ENCODE results near the gene ETFRF1. TPM values are rescaled to one million over a fixed set of nuclear protein-coding genes. Genes with fewer than 3 reads are reported as not detected.

Gene ETFRF1
- total RNA-seq, 1 experiment from 2014 or later, result 8.4 TPM

GRCh38 chr12:25236626-25237025 lies 41.6 kb downstream of the ETFRF1 start:
- H3K9me3 ChIP-seq (ENCODE audit: control insufficient read depth in 1 of 2, insufficient read depth in 1 of 2, low read depth in 1 of 2, low read length in 2 of 2), result no peaks in the 10 kb centered on the region
- H3K36me3 ChIP-seq (ENCODE audit: control insufficient read depth in 1 of 2, insufficient read depth in 2 of 2, low read length in 2 of 2), result 0 out of 4 replicates have a peak, but pooled peaks cover 0 to 4% of the 10 kb centered on the region in 2 experiments
- CTCF ChIA-PET, result no interaction called here
- BruUV-seq (replicated peaks), result no TSS peak
- H3K27me3 ChIP-seq (ENCODE audit: insufficient read depth, low read length), result no peaks in the 10 kb centered on the region
- intact Hi-C loops (cut with micrococcal nuclease), result no loop called here
- TF ChIP-seq CBX3 (IDR thresholded peaks at IDR 0.05; ENCODE audit: low read depth), result no peak
- no peak for TF ChIP-seq JUND (IDR thresholded peaks at IDR 0.05)
- TF ChIP-seq RAD21 (IDR thresholded peaks at IDR 0.05; ENCODE audit: low read depth), result no peak
- no peak for TF ChIP-seq ZNF274 (IDR thresholded peaks at IDR 0.05; ENCODE audit: low read depth, low read length)
- POLR2A ChIA-PET, result no interaction called here
- H3K27ac ChIP-seq (ENCODE audit: low read depth, low read length), result no peak overlapping the region
- H3K79me2 ChIP-seq (ENCODE audit: insufficient read depth, low read length), result peaks cover 49% of the 10 kb centered on the region
- no peaks in the 10 kb centered on the region for H3K4me1 ChIP-seq (ENCODE audit: control insufficient read depth in 1 of 2, insufficient read depth in 2 of 2, low read length in 2 of 2)
- ATAC-seq (no peak), DNase-seq (ENCODE audit: low read depth, low spot score) (no peak)
- H3K9ac ChIP-seq (ENCODE audit: low read length), result no peak overlapping the region
- no peaks in the 10 kb centered on the region; the same call in 1 of the 2 replicates for H4K20me1 ChIP-seq (ENCODE audit: insufficient read depth)
- no peaks in the 10 kb centered on the region for H3K9me2 ChIP-seq (ENCODE audit: insufficient read depth)
- RAD21 ChIA-PET (ENCODE audit: low non-redundant PET in 1 of 2, low total read pairs in 2 of 2, uncharacterized antibody in 2 of 2, unreplicated experiment in 2 of 2), result no interaction called here
- no peak overlapping the region for H3K4me2 ChIP-seq (ENCODE audit: low read length)
- no peak overlapping the region for H2AFZ ChIP-seq (ENCODE audit: low read depth, low read length, poor library complexity, severe bottlenecking)
- no peak overlapping the region for H3K4me3 ChIP-seq (replicated peaks in 1 of 2; ENCODE audit: low read depth in 1 of 2, low read length in 2 of 2)

- Histone ChIP-seq H2AFZ (ENCODE audit: low read depth, low read length, poor library complexity, severe bottlenecking) (no peak overlapping the region), H3K27me3 (ENCODE audit: insufficient read depth, low read length) (no peaks in the 10 kb centered on the region), H3K4me3 (replicated peaks in 1 of 2; ENCODE audit: low read depth in 1 of 2, low read length in 2 of 2) (no peak overlapping the region), H3K9ac (ENCODE audit: low read length) (no peak overlapping the region), H3K4me1 (ENCODE audit: control insufficient read depth in 1 of 2, insufficient read depth in 2 of 2, low read length in 2 of 2) (no peaks in the 10 kb centered on the region), H3K4me2 (ENCODE audit: low read length) (no peak overlapping the region), H4K20me1 (ENCODE audit: insufficient read depth) (no peaks in the 10 kb centered on the region; the same call in 1 of the 2 replicates), H3K36me3 (ENCODE audit: control insufficient read depth in 1 of 2, insufficient read depth in 2 of 2, low read length in 2 of 2) (0 out of 4 replicates have a peak, but pooled peaks cover 0 to 4% of the 10 kb centered on the region in 2 experiments), H3K27ac (ENCODE audit: low read depth, low read length) (no peak overlapping the region), H3K9me3 (ENCODE audit: control insufficient read depth in 1 of 2, insufficient read depth in 1 of 2, low read depth in 1 of 2, low read length in 2 of 2) (no peaks in the 10 kb centered on the region), H3K9me2 (ENCODE audit: insufficient read depth) (no peaks in the 10 kb centered on the region), H3K79me2 (ENCODE audit: insufficient read depth, low read length) (peaks cover 73% of the 10 kb centered on the region)
- ChIA-PET RAD21 (ENCODE audit: low non-redundant PET in 1 of 2, low total read pairs in 2 of 2, uncharacterized antibody in 2 of 2, unreplicated experiment in 2 of 2) (interaction anchor here (0.5 to 1.1 kb wide), 4 partner anchors 71 to 165 kb away, joined by 3 to 6 read pairs (median 4); no protein-coding TSS in a partner anchor), POLR2A (interaction anchor here (1.1 to 1.5 kb wide), 3 partner anchors 10 to 146 kb away, joined by 3 to 6 read pairs (median 4); partner anchors contain the start of gene KRAS), CTCF (interaction anchor here (0.9 to 2.1 kb wide), 12 partner anchors 10 to 316 kb away, joined by 3 to 16 read pairs (median 6); partner anchors contain the start of genes DNAI7, ETFRF1 and KRAS)
- BruUV-seq (replicated peaks), result no TSS peak
- ATAC-seq (no peak), DNase-seq (ENCODE audit: low read depth, low spot score) (peak; percentile 18)
- TF ChIP-seq RAD21 (IDR thresholded peaks at IDR 0.05; ENCODE audit: low read depth), result peak; percentile 58
- TF ChIP-seq, protein P1, sequence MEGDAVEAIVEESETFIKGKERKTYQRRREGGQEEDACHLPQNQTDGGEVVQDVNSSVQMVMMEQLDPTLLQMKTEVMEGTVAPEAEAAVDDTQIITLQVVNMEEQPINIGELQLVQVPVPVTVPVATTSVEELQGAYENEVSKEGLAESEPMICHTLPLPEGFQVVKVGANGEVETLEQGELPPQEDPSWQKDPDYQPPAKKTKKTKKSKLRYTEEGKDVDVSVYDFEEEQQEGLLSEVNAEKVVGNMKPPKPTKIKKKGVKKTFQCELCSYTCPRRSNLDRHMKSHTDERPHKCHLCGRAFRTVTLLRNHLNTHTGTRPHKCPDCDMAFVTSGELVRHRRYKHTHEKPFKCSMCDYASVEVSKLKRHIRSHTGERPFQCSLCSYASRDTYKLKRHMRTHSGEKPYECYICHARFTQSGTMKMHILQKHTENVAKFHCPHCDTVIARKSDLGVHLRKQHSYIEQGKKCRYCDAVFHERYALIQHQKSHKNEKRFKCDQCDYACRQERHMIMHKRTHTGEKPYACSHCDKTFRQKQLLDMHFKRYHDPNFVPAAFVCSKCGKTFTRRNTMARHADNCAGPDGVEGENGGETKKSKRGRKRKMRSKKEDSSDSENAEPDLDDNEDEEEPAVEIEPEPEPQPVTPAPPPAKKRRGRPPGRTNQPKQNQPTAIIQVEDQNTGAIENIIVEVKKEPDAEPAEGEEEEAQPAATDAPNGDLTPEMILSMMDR (IDR thresholded peaks at IDR 0.05 in 2 of 3, conservative IDR thresholded peaks at IDR 0.05 in 1 of 3; ENCODE audit: borderline replicate concordance in 1 of 3, insufficient read depth in 1 of 3, low read depth in 2 of 3, low read length in 2 of 3), result peak; percentile 39 to 72 (median 63); a peak in 5 of 6 replicates
- TF ChIP-seq, protein P2, sequence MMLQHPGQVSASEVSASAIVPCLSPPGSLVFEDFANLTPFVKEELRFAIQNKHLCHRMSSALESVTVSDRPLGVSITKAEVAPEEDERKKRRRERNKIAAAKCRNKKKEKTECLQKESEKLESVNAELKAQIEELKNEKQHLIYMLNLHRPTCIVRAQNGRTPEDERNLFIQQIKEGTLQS (IDR thresholded peaks at IDR 0.05), result no peak
- TF ChIP-seq SP1 (IDR thresholded peaks at IDR 0.05; ENCODE audit: low read depth), result no peak
- no peak for TF ChIP-seq ZNF274 (IDR thresholded peaks at IDR 0.05; ENCODE audit: low read depth, low read length)
- no peak for TF ChIP-seq POLR2AphosphoS5 (IDR thresholded peaks at IDR 0.05; ENCODE audit: low read depth, low read length)
- no peak for TF ChIP-seq ZBTB33 (IDR thresholded peaks at IDR 0.05; ENCODE audit: extremely low read depth, insufficient replicate concordance, low read length)
- no peak for TF ChIP-seq EGR1 (IDR thresholded peaks at IDR 0.05; ENCODE audit: low read depth)
- no peak for TF ChIP-seq JUND (IDR thresholded peaks at IDR 0.05)
- TF ChIP-seq CEBPB (IDR thresholded peaks at IDR 0.05; ENCODE audit: low read depth), result 0 out of 2 replicates have a peak, but pooled peaks have one; percentile 12
- TF ChIP-seq EZH2phosphoT487 (IDR thresholded peaks at IDR 0.05; ENCODE audit: borderline replicate concordance), result no peak
- TF ChIP-seq POLR2A (IDR thresholded peaks at IDR 0.05; ENCODE audit: borderline replicate concordance, extremely low read depth, insufficient read depth, insufficient read length), result no peak
- TF ChIP-seq EZH2 (IDR thresholded peaks at IDR 0.05), result no peak
- TF ChIP-seq CBX3 (IDR thresholded peaks at IDR 0.05; ENCODE audit: low read depth), result no peak
- intact Hi-C loops (cut with micrococcal nuclease), result loop anchor here (1.0 to 10.0 kb wide), 3 partner anchors 146 to 803 kb away; partner anchors contain the start of gene LMNTD1
These were observed 46.4 kb downstream of the ETFRF1 start for GRCh38 chr12:25241167-25242020.
